ENCODE measurements around the gene CHIC2.

- TF ChIP-seq CTCF (tag by site-specific recombination; IDR thresholded peaks at IDR 0.05) (no peak), SCRT1 (tag by site-specific recombination; IDR thresholded peaks at IDR 0.05; ENCODE audit: borderline replicate concordance) (no peak), ZBTB7A (tag by site-specific recombination; IDR thresholded peaks at IDR 0.05; ENCODE audit: low read depth) (no peak), ZNF26 (tag by site-specific recombination; IDR thresholded peaks at IDR 0.05) (no peak), ZSCAN18 (tag by site-specific recombination; IDR thresholded peaks at IDR 0.05) (no peak), ZBTB11 (tag by site-specific recombination; conservative IDR thresholded peaks at IDR 0.05; ENCODE audit: low read depth) (no peak), ZNF398 (tag by site-specific recombination; IDR thresholded peaks at IDR 0.05) (no peak), YY1 (tag by site-specific recombination; IDR thresholded peaks at IDR 0.05) (no peak), ZBTB21 (tag by site-specific recombination; IDR thresholded peaks at IDR 0.05) (no peak), ZNF701 (tag by site-specific recombination; IDR thresholded peaks at IDR 0.05) (no peak), ZNF155 (tag by site-specific recombination; IDR thresholded peaks at IDR 0.05) (no peak), ZNF121 (tag by site-specific recombination; IDR thresholded peaks at IDR 0.05) (no peak)
These were observed 10.0 kb upstream of the CHIC2 start for GRCh38 chr4:54074381-54074780.
